ENCODE data around the gene SPATA2L. TPM values are rescaled to one million over a fixed set of nuclear protein-coding genes. Genes with fewer than 3 reads are reported as not detected.

SPATA2L gene
- total and polyA plus RNA-seq, 9 donors, result 1.5 to 4.1 (median 2.6) TPM

- Histone ChIP-seq H3K4me3 (ENCODE audit: low read length) (peak overlapping the region; percentile 91), H3K4me1 (ENCODE audit: control insufficient read depth, insufficient read depth, low read length) (peaks cover 17% of the 10 kb centered on the region), H3K36me3 (ENCODE audit: control insufficient read depth, insufficient read depth, low read length) (peaks cover 21% of the 10 kb centered on the region), H3K27me3 (ENCODE audit: control insufficient read depth, insufficient read depth, low read length) (no peaks in the 10 kb centered on the region), H3K9me3 (replicated peaks; ENCODE audit: control insufficient read depth, low read depth, low read length) (no peaks in the 10 kb centered on the region), H3K27ac (ENCODE audit: low read length) (no peak overlapping the region)
- no peak for DNase-seq
- 31% methylated on average over 29 of the region's 32 CpGs for WGBS (ENCODE audit: insufficient coverage)
Observed at GRCh38 chr16:89656435-89657121, 44.9 kb downstream of the SPATA2L start.

GRCh38 chr16:89655062-89655643 lies 46.4 kb downstream of the SPATA2L start:
- Histone ChIP-seq H3K36me3 (ENCODE audit: control insufficient read depth, insufficient read depth, low read length) (peaks cover 24% of the 10 kb centered on the region), H3K4me1 (ENCODE audit: control insufficient read depth, insufficient read depth, low read length) (peaks cover 17% of the 10 kb centered on the region), H3K9me3 (replicated peaks; ENCODE audit: control insufficient read depth, low read depth, low read length) (no peaks in the 10 kb centered on the region), H3K27ac (ENCODE audit: low read length) (no peak overlapping the region), H3K4me3 (ENCODE audit: low read length) (no peak overlapping the region), H3K27me3 (ENCODE audit: control insufficient read depth, insufficient read depth, low read length) (no peaks in the 10 kb centered on the region)
- WGBS (ENCODE audit: insufficient coverage), result 93% methylated on average over 7 of the region's 10 CpGs
- DNase-seq, result no peak

GRCh38 chr16:89653656-89654295 lies 47.7 kb downstream of the SPATA2L start:
- H3K9me3 ChIP-seq (replicated peaks; ENCODE audit: control insufficient read depth, low read depth, low read length), result no peaks in the 10 kb centered on the region
- H3K4me1 ChIP-seq (ENCODE audit: control insufficient read depth, insufficient read depth, low read length), result peaks cover 14% of the 10 kb centered on the region
- no peak for DNase-seq
- no peak overlapping the region for H3K27ac ChIP-seq (ENCODE audit: low read length)
- H3K27me3 ChIP-seq (ENCODE audit: control insufficient read depth, insufficient read depth, low read length), result no peaks in the 10 kb centered on the region
- peaks cover 27% of the 10 kb centered on the region for H3K36me3 ChIP-seq (ENCODE audit: control insufficient read depth, insufficient read depth, low read length)
- 87% methylated on average over 6 of the region's 10 CpGs for WGBS (ENCODE audit: insufficient coverage)
- H3K4me3 ChIP-seq (ENCODE audit: low read length), result no peak overlapping the region

DNA sequence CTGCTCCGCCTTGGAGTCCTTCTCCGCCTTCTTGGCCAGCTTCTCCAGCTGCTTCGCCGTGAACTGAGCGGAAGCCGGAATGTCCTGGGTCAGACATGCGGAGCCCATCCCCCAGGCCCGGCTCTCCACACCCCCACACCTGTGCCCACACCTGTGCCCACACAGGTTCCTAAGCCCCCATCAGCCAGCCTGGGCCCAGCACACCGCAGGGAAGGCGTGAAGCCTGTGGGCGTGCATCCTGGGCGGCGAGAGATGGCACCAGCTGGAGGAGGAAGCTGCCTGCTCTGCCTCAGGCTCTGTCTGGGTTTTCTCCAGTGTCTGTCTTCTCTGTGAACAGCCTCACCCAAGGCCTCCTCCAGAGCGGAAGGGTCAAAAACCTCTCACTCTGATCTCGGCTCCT lies 49.9 kb downstream of the SPATA2L start:
- WGBS (ENCODE audit: insufficient coverage), result 86% methylated on average over 12 of the region's 15 CpGs
- H3K36me3 ChIP-seq (ENCODE audit: control insufficient read depth, insufficient read depth, low read length), result peaks cover 40% of the 10 kb centered on the region
- no peak overlapping the region for H3K27ac ChIP-seq (ENCODE audit: low read length)
- H3K4me1 ChIP-seq (ENCODE audit: control insufficient read depth, insufficient read depth, low read length), result peaks cover 4% of the 10 kb centered on the region
- no peaks in the 10 kb centered on the region for H3K9me3 ChIP-seq (replicated peaks; ENCODE audit: control insufficient read depth, low read depth, low read length)
- no peak for DNase-seq
- H3K4me3 ChIP-seq (ENCODE audit: low read length), result no peak overlapping the region
- no peaks in the 10 kb centered on the region for H3K27me3 ChIP-seq (ENCODE audit: control insufficient read depth, insufficient read depth, low read length)

DNA sequence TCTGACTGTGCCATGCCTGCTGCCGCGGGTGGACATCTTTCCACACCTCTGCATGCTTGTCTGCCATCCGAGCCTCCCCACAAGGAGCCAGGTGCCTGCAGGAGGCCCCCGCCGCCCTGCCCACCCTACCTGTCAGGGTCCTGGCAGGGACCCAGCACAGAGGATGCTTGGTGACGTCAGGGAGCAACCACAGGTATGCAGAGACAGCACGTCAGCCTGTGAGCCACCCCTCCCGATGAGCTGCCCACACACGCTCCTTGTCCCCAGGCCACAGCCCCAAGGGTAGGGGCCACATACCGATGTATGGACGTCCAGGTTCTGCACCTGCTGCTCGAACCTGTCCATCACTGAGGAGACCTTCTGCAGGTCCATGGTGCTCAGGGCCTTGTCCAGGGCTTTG lies 54.6 kb downstream of the SPATA2L start:
- Histone ChIP-seq H3K27me3 (ENCODE audit: control insufficient read depth, insufficient read depth, low read length) (no peaks in the 10 kb centered on the region), H3K9me3 (replicated peaks; ENCODE audit: control insufficient read depth, low read depth, low read length) (no peaks in the 10 kb centered on the region), H3K4me3 (ENCODE audit: low read length) (no peak overlapping the region), H3K27ac (ENCODE audit: low read length) (no peak overlapping the region), H3K4me1 (ENCODE audit: control insufficient read depth, insufficient read depth, low read length) (no peaks in the 10 kb centered on the region), H3K36me3 (ENCODE audit: control insufficient read depth, insufficient read depth, low read length) (peaks cover 59% of the 10 kb centered on the region)
- 94% methylated on average over 9 of the region's 12 CpGs for WGBS (ENCODE audit: insufficient coverage)
- DNase-seq, result no peak

Other genes starting within 250 kb of the SPATA2L start
- gene ANKRD11, start 211.1 kb downstream of the SPATA2L start, total RNA-seq, result 34.0 TPM
- 10 to 100 TPM; 52.8 to 79.8 (median 64.7) TPM for gene ANKRD11, start 211.1 kb downstream of the SPATA2L start, polyA plus RNA-seq (ENCODE audit: insufficient read depth in 1 of 8, insufficient read length in 8 of 8, low replicate concordance in 1 of 8)
- gene SPG7, start 193.3 kb downstream of the SPATA2L start, total RNA-seq, result 73.5 TPM
- 10 to 100 TPM; 48.2 to 84.9 (median 64.5) TPM for gene SPG7, start 193.3 kb downstream of the SPATA2L start, polyA plus RNA-seq (ENCODE audit: insufficient read depth in 1 of 8, insufficient read length in 8 of 8, low replicate concordance in 1 of 8)
- 5,363 TPM for gene RPL13, start 141.0 kb downstream of the SPATA2L start, total RNA-seq
- gene RPL13, start 141.0 kb downstream of the SPATA2L start, polyA plus RNA-seq (ENCODE audit: insufficient read depth in 1 of 8, insufficient read length in 8 of 8, low replicate concordance in 1 of 8), result 1,000 to 10,000 TPM; 3,790 to 5,718 (median 4,430) TPM
- 0.09 TPM for gene CPNE7, start 125.9 kb downstream of the SPATA2L start, total RNA-seq
- under 1 TPM in 7 of 8 donors, not detected in 1; 0.15 to 0.53 (median 0.26) TPM for gene CPNE7, start 125.9 kb downstream of the SPATA2L start, polyA plus RNA-seq (ENCODE audit: insufficient read depth in 1 of 8, insufficient read length in 8 of 8, low replicate concordance in 1 of 8)
- gene DPEP1, start 88.1 kb downstream of the SPATA2L start, total RNA-seq, result 0.53 TPM
- 10 to 100 TPM in 1 of 8 donors, 1 to 10 TPM in 4, under 1 TPM in 3; 0.35 to 10.5 (median 1.1) TPM for gene DPEP1, start 88.1 kb downstream of the SPATA2L start, polyA plus RNA-seq (ENCODE audit: insufficient read depth in 1 of 8, insufficient read length in 8 of 8, low replicate concordance in 1 of 8)
- gene CHMP1A, start 44.0 kb downstream of the SPATA2L start, total RNA-seq, result 38.9 TPM
- gene CHMP1A, start 44.0 kb downstream of the SPATA2L start, polyA plus RNA-seq (ENCODE audit: insufficient read depth in 1 of 8, insufficient read length in 8 of 8, low replicate concordance in 1 of 8), result 10 to 100 TPM; 49.4 to 57.8 (median 52.3) TPM
- 2.7 TPM for gene SPATA33, start 43.9 kb downstream of the SPATA2L start, total RNA-seq
- gene SPATA33, start 43.9 kb downstream of the SPATA2L start, polyA plus RNA-seq (ENCODE audit: insufficient read depth in 1 of 8, insufficient read length in 8 of 8, low replicate concordance in 1 of 8), result 1 to 10 TPM; 4.3 to 7.1 (median 5.0) TPM
- 47.5 TPM for gene CDK10, start 15.0 kb downstream of the SPATA2L start, total RNA-seq
- 10 to 100 TPM; 44.4 to 65.0 (median 54.2) TPM for gene CDK10, start 15.0 kb downstream of the SPATA2L start, polyA plus RNA-seq (ENCODE audit: insufficient read depth in 1 of 8, insufficient read length in 8 of 8, low replicate concordance in 1 of 8)
- 6.1 TPM for gene VPS9D1, start 19.2 kb upstream of the SPATA2L start, total RNA-seq
- 10 to 100 TPM in 6 of 8 donors, 1 to 10 TPM in 2; 8.2 to 13.4 (median 11.0) TPM for gene VPS9D1, start 19.2 kb upstream of the SPATA2L start, polyA plus RNA-seq (ENCODE audit: insufficient read depth in 1 of 8, insufficient read length in 8 of 8, low replicate concordance in 1 of 8)
- gene ZNF276, start 19.8 kb upstream of the SPATA2L start, total RNA-seq, result 21.4 TPM
- gene ZNF276, start 19.8 kb upstream of the SPATA2L start, polyA plus RNA-seq (ENCODE audit: insufficient read depth in 1 of 8, insufficient read length in 8 of 8, low replicate concordance in 1 of 8), result 10 to 100 TPM; 17.1 to 28.2 (median 21.8) TPM
- gene FANCA, start 114.9 kb upstream of the SPATA2L start, total RNA-seq, result 7.1 TPM
- 10 to 100 TPM; 10.2 to 21.8 (median 14.6) TPM for gene FANCA, start 114.9 kb upstream of the SPATA2L start, polyA plus RNA-seq (ENCODE audit: insufficient read depth in 1 of 8, insufficient read length in 8 of 8, low replicate concordance in 1 of 8)
- 1.6 TPM for gene SPIRE2, start 126.8 kb upstream of the SPATA2L start, total RNA-seq
- gene SPIRE2, start 126.8 kb upstream of the SPATA2L start, polyA plus RNA-seq (ENCODE audit: insufficient read depth in 1 of 8, insufficient read length in 8 of 8, low replicate concordance in 1 of 8), result 1 to 10 TPM; 1.9 to 4.2 (median 3.2) TPM
- gene TCF25, start 171.9 kb upstream of the SPATA2L start, total RNA-seq, result 109 TPM
- 100 to 1,000 TPM; 104 to 141 (median 123) TPM for gene TCF25, start 171.9 kb upstream of the SPATA2L start, polyA plus RNA-seq (ENCODE audit: insufficient read depth in 1 of 8, insufficient read length in 8 of 8, low replicate concordance in 1 of 8)
- gene MC1R, start 217.2 kb upstream of the SPATA2L start, total RNA-seq, result 1.6 TPM
- 1 to 10 TPM; 1.4 to 3.4 (median 2.5) TPM for gene MC1R, start 217.2 kb upstream of the SPATA2L start, polyA plus RNA-seq (ENCODE audit: insufficient read depth in 1 of 8, insufficient read length in 8 of 8, low replicate concordance in 1 of 8)
- 7.1 TPM for gene TUBB3, start 221.6 kb upstream of the SPATA2L start, total RNA-seq
- gene TUBB3, start 221.6 kb upstream of the SPATA2L start, polyA plus RNA-seq (ENCODE audit: insufficient read depth in 1 of 8, insufficient read length in 8 of 8, low replicate concordance in 1 of 8), result 10 to 100 TPM in 5 of 8 donors, 1 to 10 TPM in 3; 7.9 to 20.1 (median 10.9) TPM
- gene DEF8, start 247.1 kb upstream of the SPATA2L start, total RNA-seq, result 34.6 TPM
- 10 to 100 TPM; 31.6 to 39.5 (median 36.6) TPM for gene DEF8, start 247.1 kb upstream of the SPATA2L start, polyA plus RNA-seq (ENCODE audit: insufficient read depth in 1 of 8, insufficient read length in 8 of 8, low replicate concordance in 1 of 8)